Renal cortical epithelial cell (primary cell): ENCODE results near the gene TMEM271. TPM values are rescaled to one million over a fixed set of nuclear protein-coding genes. Genes with fewer than 3 reads are reported as not detected.
A peak's percentile ranks its signal among the peaks of the same experiment; 100 is the strongest.

Experiments used
- DNase-seq: peaks from one replicate; pipeline ENCODE4 v3.0.0-alpha.2; 2011; ENCODE audit warnings: low read depth
- total RNA-seq: library from RNA; depleted of rRNA; stranded (reverse); fragments of >200 nt; gene quantifications from 2 replicates; pipeline ENCODE4 v1.2.3, GENCODE V29; 2014

Gene TMEM271
- total RNA-seq, 1 donor from 2014 or later: not detected

DNA sequence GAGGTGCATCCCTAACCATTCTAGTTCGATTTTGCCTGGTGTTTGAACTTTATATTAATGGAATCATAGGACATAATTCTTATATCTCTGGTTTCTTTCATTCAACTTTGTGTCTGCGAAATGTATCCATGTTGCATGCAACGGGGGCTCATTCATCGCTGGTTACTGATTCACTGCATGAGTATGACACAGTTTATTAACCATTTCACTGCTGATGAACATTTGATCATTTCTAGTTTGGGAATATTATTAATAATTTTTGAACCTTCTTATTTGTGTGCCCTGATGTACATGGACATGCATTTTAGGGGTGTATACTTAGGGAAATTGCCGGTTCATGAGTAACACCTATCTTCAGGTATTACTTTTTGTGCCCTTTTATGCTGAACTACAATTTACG lies 5.1 kb upstream of the TMEM271 start:
- no peak for DNase-seq

GRCh38 chr4:579543-580175 lies 3.6 kb upstream of the TMEM271 start:
- DNase-seq: no peak

- DNase-seq: no peak
Measured at GRCh38 chr4:578451-579443, 2.7 kb upstream of the TMEM271 start.

DNA sequence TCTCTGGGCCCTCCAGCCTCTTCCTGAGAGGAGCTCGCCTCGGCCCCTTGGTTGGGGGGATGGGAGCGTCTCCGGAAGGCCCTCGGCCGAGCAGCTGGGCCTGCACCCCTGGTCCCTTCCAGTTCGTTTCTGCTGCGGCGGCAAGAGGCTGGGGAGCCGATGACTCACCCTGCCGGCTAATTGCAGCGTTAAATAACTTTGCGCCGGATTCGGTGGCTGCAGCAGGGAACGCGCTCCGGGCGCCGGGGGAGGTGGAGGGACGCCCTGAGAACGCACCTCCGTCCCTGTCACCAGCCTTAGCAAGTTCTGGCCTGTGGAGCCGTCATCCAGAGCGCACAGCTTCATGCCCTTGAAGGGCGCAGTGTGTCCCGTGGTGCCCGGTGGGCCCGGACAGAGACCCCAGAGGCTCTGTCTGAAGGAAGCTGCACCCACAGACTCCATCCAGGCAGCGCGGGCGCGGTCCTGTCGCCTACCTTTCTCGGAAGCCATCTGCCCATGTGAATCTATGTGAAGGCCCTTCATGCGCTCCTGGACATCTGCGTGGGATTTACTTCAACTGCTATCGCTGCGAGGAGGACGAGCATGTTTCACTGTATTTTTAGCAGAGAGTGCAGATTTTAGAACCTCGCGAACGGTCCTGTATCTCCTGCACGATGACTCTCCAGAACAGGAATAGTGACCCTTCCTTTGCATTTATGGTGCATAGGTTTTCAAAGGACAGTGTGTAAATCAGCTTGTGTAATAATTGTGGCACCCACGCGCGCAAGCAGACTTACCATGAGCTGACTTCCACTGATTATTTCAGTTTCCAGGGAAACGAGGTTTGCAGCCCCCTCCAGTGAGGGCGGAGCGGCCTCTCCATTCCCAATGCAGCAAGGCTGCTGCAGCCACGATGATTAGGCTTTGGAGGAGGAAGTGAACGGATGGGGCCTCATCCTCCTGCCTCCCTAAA lies 1.7 kb upstream of the TMEM271 start:
- DNase-seq: peak; percentile 17

DNA sequence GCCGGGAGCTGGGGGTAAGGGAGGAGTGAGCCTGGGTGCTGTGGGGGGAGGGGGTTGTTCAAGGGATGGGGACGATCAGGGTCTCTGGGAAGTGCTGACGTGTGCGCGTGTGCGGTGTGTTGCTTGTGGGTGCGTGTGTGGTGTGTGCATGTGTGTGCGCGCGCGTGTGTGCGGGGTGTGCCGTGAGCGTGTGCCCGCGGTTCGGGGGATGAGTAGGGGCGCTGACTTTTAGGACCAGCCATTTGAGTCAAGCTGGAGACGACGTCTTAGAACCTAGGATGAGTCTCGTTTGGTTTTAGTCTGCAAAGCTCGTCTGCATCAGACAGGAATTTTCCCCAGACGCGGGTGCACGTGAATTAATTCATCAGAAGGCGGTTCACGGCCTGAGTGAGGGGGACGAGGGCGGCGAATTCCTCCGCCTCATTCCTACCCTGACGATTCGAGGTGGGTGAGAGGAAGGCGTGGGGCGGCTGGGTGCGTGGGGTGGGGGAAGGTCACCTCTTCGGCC lies 950 bp upstream of the TMEM271 start:
- no peak for DNase-seq

DNA sequence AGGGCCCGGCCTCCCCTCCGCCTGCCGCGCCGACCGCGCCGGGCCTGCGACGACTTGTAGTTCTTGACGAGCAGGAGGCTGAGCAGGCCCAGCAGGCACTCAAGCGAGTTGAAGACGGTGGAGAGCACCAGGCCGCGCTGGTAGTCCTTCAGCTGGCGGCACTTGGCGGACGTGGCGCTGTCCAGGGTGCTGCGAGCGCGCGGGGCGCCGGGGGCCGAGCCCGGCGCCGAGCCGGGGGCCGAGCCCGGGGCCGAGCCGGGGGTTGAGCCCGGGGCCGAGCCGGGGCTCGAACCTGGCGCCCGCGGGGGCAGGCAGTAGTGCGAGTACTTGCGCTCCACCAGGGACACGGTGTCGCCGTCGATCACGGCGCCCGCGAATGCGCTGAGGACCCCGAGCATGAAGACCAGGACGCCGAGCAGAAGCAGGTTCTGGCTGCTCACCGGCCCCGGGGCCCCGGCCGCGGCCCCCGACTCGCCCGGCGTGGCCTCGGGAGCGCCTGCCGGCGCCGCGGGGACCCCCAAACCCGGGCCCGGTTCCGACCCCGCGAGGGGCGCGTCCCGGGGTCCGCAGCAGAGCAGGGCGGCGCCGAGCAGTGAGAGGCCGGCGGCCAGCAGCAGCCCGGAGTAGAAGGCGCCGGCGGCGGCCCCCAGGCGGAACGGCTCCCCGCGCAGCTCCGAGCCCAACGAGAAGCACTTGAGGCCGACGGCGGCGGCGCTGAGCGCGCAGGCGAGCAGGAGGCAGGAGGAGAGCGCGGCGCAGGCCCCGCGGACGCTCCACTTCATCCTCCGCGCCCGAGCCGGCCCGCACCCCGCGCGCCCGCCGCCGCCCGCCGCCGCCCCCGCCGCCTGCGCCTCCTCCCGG lies 584 bp downstream of the TMEM271 start:
- DNase-seq: peak; percentile 43

DNA sequence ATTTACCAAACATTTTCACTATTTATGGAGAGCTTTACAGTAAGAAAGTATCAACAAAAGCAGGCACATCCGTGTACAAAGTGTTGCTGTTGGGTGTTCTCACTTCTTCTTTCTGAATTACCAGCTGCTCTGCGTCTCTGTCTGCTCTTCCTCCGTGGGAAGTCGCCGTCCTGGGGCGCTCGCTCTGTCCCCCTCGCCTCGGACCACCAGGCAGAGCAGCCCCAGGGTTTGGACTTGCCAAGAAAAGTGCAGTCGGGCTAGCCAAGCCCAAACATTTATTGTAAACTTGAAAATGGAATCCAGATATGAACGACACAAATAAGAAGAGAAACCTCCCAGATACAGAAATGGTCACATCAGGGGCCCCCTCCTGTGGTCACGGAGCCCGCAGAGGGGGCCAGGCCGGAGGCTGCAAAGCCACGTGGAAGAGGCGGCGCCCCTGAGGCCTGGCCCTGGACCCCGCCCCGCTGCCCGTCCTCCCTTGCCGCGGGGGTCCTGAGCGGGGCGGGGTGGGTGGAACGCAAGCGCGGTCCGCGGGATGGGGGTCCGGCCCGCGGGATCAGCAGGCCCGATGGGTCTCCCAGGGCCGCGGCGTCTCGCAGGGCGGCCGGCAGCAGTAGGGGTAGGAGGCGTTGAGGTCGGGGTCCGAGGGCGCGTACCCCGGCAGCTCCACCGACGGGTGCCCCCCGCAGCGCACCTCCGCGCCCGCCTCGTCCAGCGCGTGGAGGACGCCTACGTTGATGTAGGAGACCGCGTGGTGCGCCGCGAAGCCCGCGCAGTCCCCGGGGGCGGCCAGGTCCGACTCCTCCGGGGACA lies 1.5 kb downstream of the TMEM271 start:
- DNase-seq: no peak

GRCh38 chr4:573122-573892 lies 2.8 kb downstream of the TMEM271 start:
- no peak for DNase-seq

DNA sequence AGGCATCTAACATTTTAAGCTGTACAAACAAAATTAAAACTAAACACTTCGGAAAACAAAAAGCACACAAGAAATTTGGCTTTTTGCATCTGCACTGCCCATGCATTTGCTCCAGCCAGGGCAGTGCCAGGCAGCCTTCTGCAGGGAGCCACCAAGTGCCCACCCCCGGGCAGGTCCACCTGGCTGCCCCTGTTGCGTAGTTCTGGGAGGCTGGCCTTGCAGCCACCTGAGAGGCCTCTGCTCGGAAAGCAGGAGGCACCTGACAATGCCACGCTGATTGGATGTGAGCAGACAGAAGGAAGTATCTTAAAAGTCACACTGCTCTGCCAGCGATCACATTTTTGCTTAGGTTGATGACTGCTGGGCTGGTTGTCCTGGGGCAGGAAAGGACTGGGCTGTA lies 3.5 kb downstream of the TMEM271 start:
- no peak for DNase-seq

DNA sequence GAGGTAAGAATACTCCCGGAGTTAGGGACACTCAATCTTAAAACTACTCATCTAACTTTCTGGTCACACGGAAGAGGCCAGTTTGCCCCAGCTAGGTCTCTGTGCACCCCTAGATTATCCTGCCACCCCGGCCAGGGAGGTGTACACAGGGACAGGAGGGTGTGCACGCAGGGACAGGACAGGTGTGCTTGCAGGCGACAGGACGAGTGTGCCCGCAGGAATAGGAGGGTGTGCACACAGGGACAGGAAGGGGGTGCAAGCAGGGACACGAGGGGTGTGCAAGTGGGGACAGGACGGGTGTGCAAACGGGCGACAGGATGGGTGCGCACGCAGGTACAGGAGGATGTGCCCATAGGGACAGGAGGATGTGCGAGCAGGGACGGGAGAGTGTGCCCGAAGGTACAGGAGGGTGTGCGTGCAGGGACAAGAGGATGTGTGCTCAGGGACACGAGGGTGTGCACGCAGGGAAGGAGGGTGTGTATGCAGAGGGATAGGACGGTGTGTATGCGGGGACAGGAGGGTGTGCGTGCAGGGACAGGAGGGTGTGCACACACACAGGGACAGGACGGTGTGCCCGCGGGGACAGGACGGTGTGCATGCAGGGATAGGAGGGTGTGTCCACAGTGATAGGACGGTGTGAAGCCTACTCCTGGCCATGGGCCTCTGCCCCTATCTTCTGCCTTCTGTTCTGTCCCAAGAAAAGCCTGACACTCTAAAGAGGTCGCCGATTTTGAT lies 4.1 kb downstream of the TMEM271 start:
- no peak for DNase-seq

DNA sequence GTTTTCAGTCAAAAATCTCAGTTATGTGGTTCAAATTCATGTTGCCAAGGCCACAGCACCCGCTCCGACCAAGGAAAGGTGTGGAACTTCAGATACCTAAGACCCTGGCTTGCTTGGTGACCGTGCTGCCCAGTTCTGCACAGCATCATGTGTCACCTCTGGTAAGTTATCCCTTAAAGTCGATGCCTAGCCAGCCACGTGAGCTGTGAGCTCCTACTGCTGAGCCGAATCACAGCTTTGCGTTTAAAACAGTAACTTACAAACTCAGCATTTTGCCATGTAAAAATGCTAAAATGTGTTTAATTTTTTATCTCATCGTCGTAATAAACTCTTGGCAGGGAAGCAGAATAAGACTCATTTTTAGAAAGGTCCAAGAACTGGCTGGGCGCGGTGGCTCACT lies 5.3 kb downstream of the TMEM271 start:
- no peak for DNase-seq

DNA sequence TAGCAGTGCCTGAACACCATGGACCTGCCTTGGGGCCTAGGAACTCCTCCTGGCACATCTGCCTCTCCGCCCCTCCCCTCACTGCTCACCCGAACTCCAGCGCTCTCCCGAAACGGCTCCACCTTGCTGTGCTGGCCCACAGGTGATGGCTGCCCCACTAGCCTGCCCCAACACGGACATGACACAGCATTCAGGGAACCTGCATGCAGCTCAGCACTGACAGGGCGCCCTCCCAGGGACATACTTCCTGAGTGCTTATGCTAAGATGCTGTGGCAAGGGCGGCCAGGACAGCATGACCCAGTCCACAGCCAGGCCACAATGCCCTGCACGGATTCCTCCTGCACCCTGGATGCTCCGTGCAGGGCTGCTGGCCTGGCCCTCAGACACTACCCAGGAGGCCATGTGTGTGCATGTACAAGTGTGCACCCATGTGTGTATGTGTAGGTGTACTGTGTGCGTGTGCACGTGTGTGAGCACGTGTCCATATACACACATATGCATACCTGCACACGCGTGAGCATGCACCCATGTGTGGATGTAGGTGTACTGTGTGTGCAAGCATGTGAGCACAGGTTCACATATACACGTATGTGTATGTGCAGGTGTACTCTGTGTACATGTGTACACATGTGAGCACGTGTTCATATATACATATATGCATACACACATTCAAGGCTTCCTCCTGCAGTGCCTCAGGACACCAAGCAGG lies 6.0 kb downstream of the TMEM271 start:
- no peak for DNase-seq

GRCh38 chr4:568962-569361 lies 7.1 kb downstream of the TMEM271 start:
- DNase-seq: no peak

- DNase-seq: no peak
Measured at GRCh38 chr4:568351-568652, 7.8 kb downstream of the TMEM271 start.

GRCh38 chr4:567457-568350 lies 8.4 kb downstream of the TMEM271 start:
- DNase-seq: no peak

GRCh38 chr4:566508-567295 lies 9.4 kb downstream of the TMEM271 start:
- DNase-seq: no peak
